Transverse colon (tissue), 4 donors: ENCODE measurements around the gene ZDHHC13.

ENCODE experiments used
- EP300 ChIP-seq: sonication (generic); formaldehyde crosslinking; IDR thresholded peaks from one replicate; pipeline ENCODE4 v1.6.1; 2017; ENCODE audit warnings: antibody characterized with exemption, low read depth
- POLR2AphosphoS5 ChIP-seq, 3 donors: sonication (generic); formaldehyde crosslinking; IDR thresholded peaks; one replicate each; pipeline ENCODE4 v1.6.1; 2016; ENCODE audit warnings: antibody characterized with exemption in 3 of 3
- TF ChIP-seq, protein P1 (sequence below), 5 experiments: fragments of 200-600 bp in 3 of 5; fragments of 450-650 bp in 2 of 5; sonication (generic) in 3 of 5; IDR thresholded peaks; 1 replicate in 2 of 5; 2 replicates in 3 of 5; pipeline ENCODE4 v1.5.1; 2016 to 2017; ENCODE audit warnings: antibody characterized with exemption in 5 of 5, inconsistent platforms in 3 of 5, mild to moderate bottlenecking in 2 of 5, moderate library complexity in 1 of 5

DNA sequence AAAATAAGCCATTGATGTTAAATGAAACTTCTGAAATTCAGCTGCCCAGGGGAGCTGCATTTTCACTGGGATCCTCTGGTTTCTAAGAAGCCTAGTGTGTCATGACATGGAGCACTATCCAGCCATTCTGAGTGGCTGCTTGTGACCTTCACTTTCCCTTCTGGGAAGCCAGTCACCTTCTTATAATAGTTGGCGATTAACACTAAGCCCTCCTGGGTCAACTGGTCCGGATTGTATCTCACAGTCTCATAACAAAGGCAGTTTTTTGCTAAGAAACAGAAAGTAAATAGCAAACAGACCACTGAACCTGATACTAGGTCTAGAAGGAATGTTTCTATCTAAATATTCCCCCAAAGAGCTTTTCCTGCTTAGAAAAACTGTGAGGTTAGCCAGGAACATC, 76.9 kb downstream of the ZDHHC13 start:
- TF ChIP-seq, protein P1, sequence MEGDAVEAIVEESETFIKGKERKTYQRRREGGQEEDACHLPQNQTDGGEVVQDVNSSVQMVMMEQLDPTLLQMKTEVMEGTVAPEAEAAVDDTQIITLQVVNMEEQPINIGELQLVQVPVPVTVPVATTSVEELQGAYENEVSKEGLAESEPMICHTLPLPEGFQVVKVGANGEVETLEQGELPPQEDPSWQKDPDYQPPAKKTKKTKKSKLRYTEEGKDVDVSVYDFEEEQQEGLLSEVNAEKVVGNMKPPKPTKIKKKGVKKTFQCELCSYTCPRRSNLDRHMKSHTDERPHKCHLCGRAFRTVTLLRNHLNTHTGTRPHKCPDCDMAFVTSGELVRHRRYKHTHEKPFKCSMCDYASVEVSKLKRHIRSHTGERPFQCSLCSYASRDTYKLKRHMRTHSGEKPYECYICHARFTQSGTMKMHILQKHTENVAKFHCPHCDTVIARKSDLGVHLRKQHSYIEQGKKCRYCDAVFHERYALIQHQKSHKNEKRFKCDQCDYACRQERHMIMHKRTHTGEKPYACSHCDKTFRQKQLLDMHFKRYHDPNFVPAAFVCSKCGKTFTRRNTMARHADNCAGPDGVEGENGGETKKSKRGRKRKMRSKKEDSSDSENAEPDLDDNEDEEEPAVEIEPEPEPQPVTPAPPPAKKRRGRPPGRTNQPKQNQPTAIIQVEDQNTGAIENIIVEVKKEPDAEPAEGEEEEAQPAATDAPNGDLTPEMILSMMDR (IDR thresholded peaks at IDR 0.05): no peak
- TF ChIP-seq POLR2AphosphoS5 (IDR thresholded peaks at IDR 0.05) (no peak), EP300 (no peak)
